ENCODE data around the gene STK32A.

DNA sequence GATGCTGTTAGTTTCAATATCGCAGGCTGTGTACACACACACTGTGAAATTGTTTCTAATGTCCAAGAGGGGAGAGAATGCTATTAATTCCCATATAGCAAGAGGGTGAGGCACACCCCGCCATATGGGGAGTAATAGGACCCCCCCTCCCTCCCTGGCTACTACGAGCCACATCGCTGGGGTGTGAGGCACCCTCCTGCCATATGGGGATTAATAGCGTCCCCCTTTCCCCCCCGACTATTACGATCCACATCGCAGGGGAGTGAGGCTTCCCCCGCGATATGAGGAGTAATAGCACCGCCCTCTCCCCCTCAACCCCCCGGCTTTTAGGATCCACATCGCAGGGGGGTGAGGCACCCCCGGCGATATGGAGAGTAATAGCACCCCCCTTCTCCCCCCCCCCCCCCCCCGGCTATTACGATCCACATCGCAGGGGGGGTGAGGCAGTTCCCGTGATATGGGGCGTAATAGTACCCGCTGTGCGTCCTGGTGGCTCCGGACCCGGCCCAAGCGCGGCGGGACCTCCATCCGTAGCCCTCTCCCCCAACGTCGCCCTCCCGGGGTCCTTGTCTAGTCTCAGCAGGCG, 494 bp upstream of the STK32A start:
- TF ChIP-seq POLR2A (IDR thresholded peaks at IDR 0.05) (no peak), CTCF (IDR thresholded peaks at IDR 0.05) (no peak), POLR2AphosphoS5 (IDR thresholded peaks at IDR 0.05) (no peak), EP300 (IDR thresholded peaks at IDR 0.05) (no peak)
